Mesodermal cell (in vitro differentiated cells): ENCODE data around the gene CACNA1G.

Experiments
- H3K27ac ChIP-seq: 2 replicates; pipeline ENCODE4 v1.7.0; 2013; ENCODE audit warnings: mild to moderate bottlenecking, low read depth, low read length, moderate library complexity; ENCODE audit not compliant: severe bottlenecking
- H3K36me3 ChIP-seq: 2 replicates; pipeline ENCODE4 v1.7.1; 2013; ENCODE audit warnings: mild to moderate bottlenecking, low read length, moderate library complexity; ENCODE audit not compliant: control insufficient read depth, insufficient read depth
- H3K4me1 ChIP-seq: one replicate; pipeline ENCODE4 v1.7.1; 2013; ENCODE audit warnings: mild to moderate bottlenecking, low read length; ENCODE audit not compliant: insufficient read depth, control insufficient read depth, poor library complexity, severe bottlenecking
- H3K4me3 ChIP-seq: 2 replicates; pipeline ENCODE4 v1.7.0; 2013; ENCODE audit warnings: low read length, control low read depth, mild to moderate bottlenecking; ENCODE audit not compliant: insufficient read depth, poor library complexity, severe bottlenecking; ENCODE audit errors: extremely low read depth
- H3K9me3 ChIP-seq: 2 replicates; pipeline ENCODE4 v1.7.1; 2013; ENCODE audit warnings: mild to moderate bottlenecking, low read length, moderate library complexity; ENCODE audit not compliant: control insufficient read depth
- WGBS, 2 experiments: methylation state at CpG; one replicate each; pipeline ENCODE4 v1.1.5; 2013; ENCODE audit warnings: missing lambda C conversion rate in 2 of 2; ENCODE audit not compliant: insufficient coverage in 2 of 2; 5-methylcytosine and 5-hydroxymethylcytosine counted together

CACNA1G gene

DNA sequence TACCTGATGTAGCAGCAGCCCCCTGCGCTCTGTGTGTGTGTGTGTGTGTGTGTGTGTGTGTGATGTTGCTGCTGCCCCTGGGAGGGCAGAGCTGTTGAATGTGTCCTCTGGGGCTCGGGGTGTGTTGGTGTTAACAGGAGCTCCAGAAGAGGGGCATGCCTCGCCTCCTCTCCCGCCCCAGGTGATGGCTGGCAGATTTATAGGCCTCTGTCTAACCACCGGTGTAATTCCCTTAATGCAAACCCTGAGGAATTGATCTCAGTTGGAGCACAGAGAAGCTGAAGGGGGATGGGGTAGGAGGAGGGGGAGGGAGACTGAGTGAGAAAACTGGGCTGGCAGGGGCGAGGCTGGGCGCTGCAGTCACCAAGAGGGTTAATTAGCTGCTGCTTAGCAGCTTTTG, 10.0 kb downstream of the CACNA1G start:
- Histone ChIP-seq H3K4me3 (no peak overlapping the region), H3K27ac (no peak overlapping the region), H3K36me3 (no peaks in the 10 kb centered on the region), H3K4me1 (no peaks in the 10 kb centered on the region), H3K9me3 (no peaks in the 10 kb centered on the region)
- 62 to 71% methylated on average over 5 to 6 of the region's 7 CpGs for WGBS, 2 experiments

DNA sequence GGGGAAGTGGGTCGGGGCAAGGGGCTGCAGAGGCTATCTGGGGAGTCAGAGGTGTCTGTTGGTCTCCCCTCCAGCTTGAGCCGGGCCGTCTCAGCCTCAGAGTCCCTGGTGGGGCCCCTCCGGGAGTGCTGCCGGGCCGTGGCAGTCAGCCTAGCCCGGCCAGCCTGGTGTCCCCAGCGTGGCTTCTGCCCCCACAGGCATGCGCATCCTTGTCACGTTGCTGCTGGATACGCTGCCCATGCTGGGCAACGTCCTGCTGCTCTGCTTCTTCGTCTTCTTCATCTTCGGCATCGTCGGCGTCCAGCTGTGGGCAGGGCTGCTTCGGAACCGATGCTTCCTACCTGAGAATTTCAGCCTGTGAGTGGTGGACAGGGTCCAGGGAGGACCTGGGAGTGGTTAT, 11.2 kb downstream of the CACNA1G start:
- Histone ChIP-seq H3K36me3 (no peaks in the 10 kb centered on the region), H3K4me3 (no peak overlapping the region), H3K9me3 (no peaks in the 10 kb centered on the region), H3K4me1 (no peaks in the 10 kb centered on the region), H3K27ac (no peak overlapping the region)
- WGBS, 2 experiments = 84 to 93% methylated on average over 8 to 18 of the region's 19 CpGs

DNA sequence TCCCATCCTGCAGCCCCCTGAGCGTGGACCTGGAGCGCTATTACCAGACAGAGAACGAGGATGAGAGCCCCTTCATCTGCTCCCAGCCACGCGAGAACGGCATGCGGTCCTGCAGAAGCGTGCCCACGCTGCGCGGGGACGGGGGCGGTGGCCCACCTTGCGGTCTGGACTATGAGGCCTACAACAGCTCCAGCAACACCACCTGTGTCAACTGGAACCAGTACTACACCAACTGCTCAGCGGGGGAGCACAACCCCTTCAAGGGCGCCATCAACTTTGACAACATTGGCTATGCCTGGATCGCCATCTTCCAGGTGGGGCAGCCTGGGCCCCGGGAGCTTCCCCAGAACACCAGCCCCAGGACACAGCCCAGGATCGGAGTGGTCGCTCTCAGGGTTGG, 12.0 kb downstream of the CACNA1G start:
- no peak overlapping the region for H3K4me3 ChIP-seq
- no peaks in the 10 kb centered on the region for H3K36me3 ChIP-seq
- no peaks in the 10 kb centered on the region for H3K9me3 ChIP-seq
- 96 to 99% methylated on average over 14 to 18 of the region's 20 CpGs for WGBS, 2 experiments
- no peaks in the 10 kb centered on the region for H3K4me1 ChIP-seq
- no peak overlapping the region for H3K27ac ChIP-seq

DNA sequence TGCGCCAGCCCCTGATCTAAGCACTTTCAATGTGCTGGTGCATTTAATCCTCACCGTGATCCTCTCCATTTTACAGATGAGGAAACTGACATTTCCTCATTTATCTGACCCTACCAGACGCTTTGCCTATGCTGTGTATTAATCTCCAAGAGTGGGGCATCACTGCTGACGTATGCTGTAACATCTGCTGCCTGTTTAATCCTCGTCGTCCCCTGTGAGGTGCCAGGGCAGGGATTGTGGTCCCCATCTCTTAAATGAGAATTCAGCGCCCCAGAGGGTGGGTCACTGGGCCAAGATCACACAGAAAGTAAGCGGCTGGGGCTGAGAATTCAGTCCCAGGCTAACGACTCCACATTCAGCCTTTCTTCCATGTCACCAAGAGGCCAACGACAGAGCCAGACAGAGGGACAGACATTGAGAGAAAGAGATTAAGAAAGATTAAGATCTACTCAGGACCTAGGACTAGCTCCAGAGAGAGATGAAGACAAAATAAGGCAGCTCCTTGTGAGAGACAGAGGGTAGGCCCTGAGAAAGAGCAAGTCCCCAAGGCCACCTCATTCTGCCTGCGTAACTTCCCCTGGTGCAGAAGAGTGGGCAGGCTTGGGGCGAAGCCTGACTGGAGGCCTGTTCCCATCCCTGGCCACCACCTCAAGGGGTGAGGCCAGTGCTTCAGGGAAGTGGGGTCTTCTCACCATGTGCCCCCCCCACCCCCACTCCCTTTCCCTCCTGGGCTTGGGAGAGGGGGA, 13.5 kb downstream of the CACNA1G start:
- no peaks in the 10 kb centered on the region for H3K9me3 ChIP-seq
- no peaks in the 10 kb centered on the region for H3K4me1 ChIP-seq
- H3K4me3 ChIP-seq = no peak overlapping the region
- no peak overlapping the region for H3K27ac ChIP-seq
- 87 to 96% methylated on average over 8 to 12 of the region's 12 CpGs for WGBS, 2 experiments
- H3K36me3 ChIP-seq = no peaks in the 10 kb centered on the region

DNA sequence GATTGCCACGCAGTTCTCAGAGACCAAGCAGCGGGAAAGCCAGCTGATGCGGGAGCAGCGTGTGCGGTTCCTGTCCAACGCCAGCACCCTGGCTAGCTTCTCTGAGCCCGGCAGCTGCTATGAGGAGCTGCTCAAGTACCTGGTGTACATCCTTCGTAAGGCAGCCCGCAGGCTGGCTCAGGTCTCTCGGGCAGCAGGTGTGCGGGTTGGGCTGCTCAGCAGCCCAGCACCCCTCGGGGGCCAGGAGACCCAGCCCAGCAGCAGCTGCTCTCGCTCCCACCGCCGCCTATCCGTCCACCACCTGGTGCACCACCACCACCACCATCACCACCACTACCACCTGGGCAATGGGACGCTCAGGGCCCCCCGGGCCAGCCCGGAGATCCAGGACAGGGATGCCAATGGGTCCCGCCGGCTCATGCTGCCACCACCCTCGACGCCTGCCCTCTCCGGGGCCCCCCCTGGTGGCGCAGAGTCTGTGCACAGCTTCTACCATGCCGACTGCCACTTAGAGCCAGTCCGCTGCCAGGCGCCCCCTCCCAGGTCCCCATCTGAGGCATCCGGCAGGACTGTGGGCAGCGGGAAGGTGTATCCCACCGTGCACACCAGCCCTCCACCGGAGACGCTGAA, 15.2 kb downstream of the CACNA1G start:
- H3K4me1 ChIP-seq = no peaks in the 10 kb centered on the region
- H3K36me3 ChIP-seq = no peaks in the 10 kb centered on the region
- H3K9me3 ChIP-seq = no peaks in the 10 kb centered on the region
- no peak overlapping the region for H3K4me3 ChIP-seq
- H3K27ac ChIP-seq = no peak overlapping the region
- WGBS, 2 experiments = 88 to 91% methylated on average over 26 to 28 of the region's 33 CpGs

DNA sequence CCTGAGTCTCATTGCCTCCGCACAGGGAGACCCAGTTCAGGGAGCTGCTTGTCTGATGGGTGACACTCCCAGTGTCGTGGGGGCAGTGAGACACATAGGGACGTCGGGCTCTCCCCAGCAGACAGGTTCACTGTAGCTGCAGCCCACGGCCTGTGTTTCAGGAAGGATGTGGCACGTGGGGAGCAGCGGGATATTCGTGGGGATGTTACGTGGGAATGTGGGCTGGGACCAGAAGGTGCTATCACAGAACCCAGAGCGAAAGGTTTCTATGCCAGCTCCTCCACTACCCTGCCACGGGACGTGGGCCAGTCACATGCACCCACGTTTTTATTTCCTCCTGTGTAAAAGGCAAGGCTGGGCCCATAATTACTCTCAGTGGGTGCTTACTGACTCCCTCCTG, 16.3 kb downstream of the CACNA1G start:
- Histone ChIP-seq H3K4me1 (no peaks in the 10 kb centered on the region), H3K27ac (no peak overlapping the region), H3K36me3 (no peaks in the 10 kb centered on the region), H3K4me3 (no peak overlapping the region), H3K9me3 (peaks cover 2% of the 10 kb centered on the region)
- 89 to 91% methylated on average over 13 of the region's 13 CpGs for WGBS, 2 experiments

DNA sequence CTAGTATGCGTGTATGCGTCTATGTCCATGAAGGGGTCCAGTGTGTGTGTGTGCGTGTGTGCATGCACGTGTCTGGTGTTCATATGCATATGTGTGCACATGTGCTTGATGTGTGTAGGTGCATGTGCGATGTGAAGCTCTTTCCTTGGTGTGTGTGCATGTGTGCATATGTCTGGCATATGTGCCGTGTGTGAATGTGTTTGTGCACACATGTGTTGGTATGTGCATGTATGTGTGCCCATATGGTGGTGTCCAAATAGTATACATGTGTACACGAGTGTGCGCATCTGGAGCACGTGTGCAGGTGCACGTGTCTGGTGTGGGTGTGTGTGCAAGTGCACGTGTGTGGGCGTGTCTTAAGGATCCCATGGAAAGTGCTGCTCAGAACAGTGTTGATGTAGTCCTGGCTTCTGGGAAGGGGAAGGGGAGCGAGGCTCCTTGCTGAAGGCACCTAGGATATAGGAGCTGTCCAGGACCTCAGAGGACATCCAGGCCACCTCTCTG, 17.0 kb downstream of the CACNA1G start:
- Histone ChIP-seq H3K27ac (no peak overlapping the region), H3K36me3 (no peaks in the 10 kb centered on the region), H3K4me1 (no peaks in the 10 kb centered on the region), H3K9me3 (peaks cover 4% of the 10 kb centered on the region), H3K4me3 (no peak overlapping the region)
- WGBS, 2 experiments = 90 to 93% methylated on average over 12 to 13 of the region's 13 CpGs

DNA sequence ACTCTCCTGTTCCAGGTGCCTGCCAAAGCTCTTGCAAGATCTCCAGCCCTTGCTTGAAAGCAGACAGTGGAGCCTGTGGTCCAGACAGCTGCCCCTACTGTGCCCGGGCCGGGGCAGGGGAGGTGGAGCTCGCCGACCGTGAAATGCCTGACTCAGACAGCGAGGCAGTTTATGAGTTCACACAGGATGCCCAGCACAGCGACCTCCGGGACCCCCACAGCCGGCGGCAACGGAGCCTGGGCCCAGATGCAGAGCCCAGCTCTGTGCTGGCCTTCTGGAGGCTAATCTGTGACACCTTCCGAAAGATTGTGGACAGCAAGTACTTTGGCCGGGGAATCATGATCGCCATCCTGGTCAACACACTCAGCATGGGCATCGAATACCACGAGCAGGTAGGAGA, 17.7 kb downstream of the CACNA1G start:
- Histone ChIP-seq H3K9me3 (peaks cover 4% of the 10 kb centered on the region), H3K4me1 (no peaks in the 10 kb centered on the region), H3K4me3 (no peak overlapping the region), H3K27ac (no peak overlapping the region), H3K36me3 (no peaks in the 10 kb centered on the region)
- WGBS, 2 experiments = 87 to 89% methylated on average over 16 of the region's 16 CpGs

DNA sequence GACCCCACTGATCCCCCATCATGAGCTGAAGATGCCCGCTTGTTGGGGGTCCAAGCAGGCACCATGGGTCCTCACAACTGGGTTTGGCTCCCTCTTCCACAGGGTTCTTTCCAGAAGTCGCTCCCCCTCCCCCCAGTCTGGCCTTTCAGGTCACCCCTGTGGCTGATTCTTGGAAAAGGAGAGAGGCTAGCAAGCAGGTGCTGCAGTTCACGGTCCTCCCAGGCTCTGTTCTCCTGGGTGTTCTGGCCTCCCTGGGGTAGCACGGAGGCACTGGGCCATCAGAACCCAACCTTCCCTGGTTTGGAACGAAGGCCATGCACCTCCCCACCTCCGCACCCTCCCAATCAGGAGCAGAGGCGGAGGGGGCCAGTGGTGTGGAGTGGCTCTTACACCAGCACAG, 18.9 kb downstream of the CACNA1G start:
- 76 to 89% methylated on average over 3 to 4 of the region's 7 CpGs for WGBS, 2 experiments
- Histone ChIP-seq H3K4me1 (no peaks in the 10 kb centered on the region), H3K9me3 (peaks cover 4% of the 10 kb centered on the region), H3K4me3 (no peak overlapping the region), H3K36me3 (no peaks in the 10 kb centered on the region), H3K27ac (no peak overlapping the region)

DNA sequence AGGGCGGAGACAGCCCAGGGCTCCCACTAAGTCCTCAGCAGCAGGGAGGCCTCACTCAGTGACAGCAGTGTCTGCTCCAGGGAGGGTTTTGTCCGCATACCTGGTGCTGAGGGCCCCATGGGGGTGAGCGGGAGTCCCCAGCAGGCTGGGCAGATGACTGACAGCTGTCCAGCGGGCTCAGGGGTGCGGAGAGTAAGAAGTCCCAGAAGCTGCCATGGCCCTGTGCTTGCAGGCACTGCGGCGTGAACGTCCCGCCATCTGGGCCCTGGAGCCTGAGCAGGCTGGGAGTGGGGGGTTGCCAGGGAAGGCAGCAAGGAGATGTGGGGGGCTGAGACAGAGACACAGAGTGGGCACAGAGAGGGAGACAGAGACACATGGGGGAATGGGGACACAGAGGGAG, 20.1 kb downstream of the CACNA1G start:
- H3K36me3 ChIP-seq = no peaks in the 10 kb centered on the region
- no peaks in the 10 kb centered on the region for H3K4me1 ChIP-seq
- no peak overlapping the region for H3K4me3 ChIP-seq
- peaks cover 4% of the 10 kb centered on the region for H3K9me3 ChIP-seq
- 87 to 90% methylated on average over 4 to 9 of the region's 9 CpGs for WGBS, 2 experiments
- H3K27ac ChIP-seq = no peak overlapping the region

DNA sequence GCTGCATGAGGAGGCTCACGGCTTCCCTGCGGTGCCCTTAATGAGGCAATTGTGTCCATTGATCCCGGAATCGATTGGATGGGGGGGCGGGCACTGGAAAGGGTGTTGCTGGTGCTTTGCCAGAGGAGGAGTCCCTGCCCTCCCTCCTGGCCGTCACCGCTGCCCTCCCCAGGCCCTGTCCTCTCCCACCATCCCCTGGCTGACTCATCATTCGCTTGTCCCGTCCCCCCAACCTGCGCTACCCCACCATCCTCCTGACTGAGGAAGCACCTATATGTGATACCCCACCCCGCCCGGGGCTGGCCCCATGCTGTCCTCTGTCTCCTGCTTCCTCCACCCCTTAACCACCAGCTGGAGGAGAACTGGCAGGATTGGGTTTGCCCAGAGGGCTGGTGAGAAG, 20.8 kb downstream of the CACNA1G start:
- Histone ChIP-seq H3K36me3 (no peaks in the 10 kb centered on the region), H3K4me1 (no peaks in the 10 kb centered on the region)
- 93 to 96% methylated on average over 4 to 6 of the region's 12 CpGs for WGBS, 2 experiments

More for the DNA sequence above, 20.8 kb downstream of the CACNA1G start:
- Histone ChIP-seq H3K4me3 (no peak overlapping the region), H3K27ac (no peak overlapping the region), H3K9me3 (peaks cover 4% of the 10 kb centered on the region)
